ENCODE measurements around the gene SH3TC2. TPM values are rescaled to one million over a fixed set of nuclear protein-coding genes. Genes with fewer than 3 reads are reported as not detected.

SH3TC2 gene
- total RNA-seq, 1 donor from 2014 or later: not detected

DNA sequence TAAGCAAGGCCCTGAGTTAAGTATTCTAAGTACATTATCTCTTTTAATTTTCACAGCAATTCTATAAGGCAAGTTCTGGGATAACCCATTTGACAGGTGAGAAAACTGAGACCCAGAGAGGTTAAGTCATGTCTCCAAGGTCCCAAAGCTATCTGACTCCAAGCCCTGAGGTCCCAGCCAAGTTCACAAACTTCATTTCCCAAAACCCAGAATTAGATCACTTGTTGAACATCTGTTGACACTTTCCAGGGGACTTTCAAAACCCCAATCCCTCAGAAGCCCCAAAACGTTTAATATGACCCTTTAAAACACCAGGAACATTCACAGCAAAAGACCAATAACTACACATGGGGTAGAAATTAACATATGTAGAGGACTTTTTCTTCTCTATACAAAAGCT lies 72.0 kb downstream of the SH3TC2 start:
- intact Hi-C loops (cut with micrococcal nuclease): no loop called here
- no peaks in the 10 kb centered on the region for H3K36me3 Mint-ChIP-seq (ENCODE audit: low read depth)
- TF ChIP-seq, protein P1, sequence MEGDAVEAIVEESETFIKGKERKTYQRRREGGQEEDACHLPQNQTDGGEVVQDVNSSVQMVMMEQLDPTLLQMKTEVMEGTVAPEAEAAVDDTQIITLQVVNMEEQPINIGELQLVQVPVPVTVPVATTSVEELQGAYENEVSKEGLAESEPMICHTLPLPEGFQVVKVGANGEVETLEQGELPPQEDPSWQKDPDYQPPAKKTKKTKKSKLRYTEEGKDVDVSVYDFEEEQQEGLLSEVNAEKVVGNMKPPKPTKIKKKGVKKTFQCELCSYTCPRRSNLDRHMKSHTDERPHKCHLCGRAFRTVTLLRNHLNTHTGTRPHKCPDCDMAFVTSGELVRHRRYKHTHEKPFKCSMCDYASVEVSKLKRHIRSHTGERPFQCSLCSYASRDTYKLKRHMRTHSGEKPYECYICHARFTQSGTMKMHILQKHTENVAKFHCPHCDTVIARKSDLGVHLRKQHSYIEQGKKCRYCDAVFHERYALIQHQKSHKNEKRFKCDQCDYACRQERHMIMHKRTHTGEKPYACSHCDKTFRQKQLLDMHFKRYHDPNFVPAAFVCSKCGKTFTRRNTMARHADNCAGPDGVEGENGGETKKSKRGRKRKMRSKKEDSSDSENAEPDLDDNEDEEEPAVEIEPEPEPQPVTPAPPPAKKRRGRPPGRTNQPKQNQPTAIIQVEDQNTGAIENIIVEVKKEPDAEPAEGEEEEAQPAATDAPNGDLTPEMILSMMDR (IDR thresholded peaks at IDR 0.05): no peak
- no peak overlapping the region for H3K4me3 Mint-ChIP-seq
- ChIA-PET CTCF (interaction anchor here (0.8 to 3.4 kb wide), 3 partner anchors 33 to 259 kb away, joined by 3 to 16 read pairs (median 4); no protein-coding TSS in a partner anchor), POLR2A (interaction anchor here (0.6 kb wide), 1 partner anchor 240 kb away, joined by 3 read pairs; no protein-coding TSS in a partner anchor)
- H3K27ac Mint-ChIP-seq: no peak overlapping the region
- DNase-seq: no peak
- H3K9me3 Mint-ChIP-seq: no peaks in the 10 kb centered on the region
- H3K4me1 Mint-ChIP-seq: no peaks in the 10 kb centered on the region
- peaks cover 20% of the 10 kb centered on the region for H3K27me3 Mint-ChIP-seq
- ATAC-seq (ENCODE audit: low read depth): no peak

DNA sequence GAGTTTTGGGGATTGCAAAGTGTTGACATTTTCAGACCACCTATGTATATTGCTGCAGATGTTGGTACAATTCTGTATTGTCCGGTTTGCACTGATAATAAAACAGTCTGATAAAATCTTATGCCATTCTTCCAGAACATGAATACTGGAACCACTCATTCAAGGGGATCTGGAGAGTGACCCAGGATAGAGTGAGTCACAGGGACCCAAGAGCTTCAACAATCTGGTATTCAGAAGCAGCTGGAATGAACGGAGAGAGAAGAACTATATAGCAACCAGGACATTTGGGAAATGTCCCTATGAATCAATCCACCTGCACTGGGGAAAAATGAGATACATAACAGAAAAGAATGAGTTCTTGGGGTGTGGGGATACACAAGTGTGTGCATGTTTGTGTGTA lies 73.3 kb downstream of the SH3TC2 start:
- POLR2A ChIA-PET: no interaction called here
- intact Hi-C loops (cut with micrococcal nuclease): no loop called here

GRCh38 chr5:148988328-148988727 lies 74.5 kb downstream of the SH3TC2 start:
- ATAC-seq (ENCODE audit: low read depth) (no peak), DNase-seq (no peak)
- no peak overlapping the region for H3K4me3 Mint-ChIP-seq
- intact Hi-C loops (cut with micrococcal nuclease): no loop called here
- POLR2A ChIA-PET: no interaction called here
- H3K27ac Mint-ChIP-seq: no peak overlapping the region
- H3K9me3 Mint-ChIP-seq: peaks cover 7% of the 10 kb centered on the region
- CTCF ChIA-PET: no interaction called here
- H3K36me3 Mint-ChIP-seq (ENCODE audit: low read depth): no peaks in the 10 kb centered on the region
- TF ChIP-seq, protein P1 (IDR thresholded peaks at IDR 0.05): no peak
- H3K27me3 Mint-ChIP-seq: peaks cover 16% of the 10 kb centered on the region
- no peaks in the 10 kb centered on the region for H3K4me1 Mint-ChIP-seq

More for the DNA sequence above, 73.3 kb downstream of the SH3TC2 start:
- no peaks in the 10 kb centered on the region for H3K4me1 Mint-ChIP-seq
- CTCF ChIA-PET: interaction anchor here (1.2 to 3.4 kb wide), 2 partner anchors 32 to 258 kb away, joined by 4 to 16 read pairs; no protein-coding TSS in a partner anchor
- H3K9me3 Mint-ChIP-seq: no peaks in the 10 kb centered on the region
- no peak overlapping the region for H3K4me3 Mint-ChIP-seq
- no peak for DNase-seq
- ATAC-seq (ENCODE audit: low read depth): no peak
- no peaks in the 10 kb centered on the region for H3K36me3 Mint-ChIP-seq (ENCODE audit: low read depth)
- TF ChIP-seq, protein P1 (IDR thresholded peaks at IDR 0.05): no peak
- no peak overlapping the region for H3K27ac Mint-ChIP-seq
- peaks cover 16% of the 10 kb centered on the region for H3K27me3 Mint-ChIP-seq

GRCh38 chr5:148986636-148987035 lies 76.2 kb downstream of the SH3TC2 start:
- DNase-seq (no peak), ATAC-seq (ENCODE audit: low read depth) (no peak)
- ChIA-PET CTCF (no interaction called here), POLR2A (no interaction called here)
- Mint-ChIP-seq H3K27ac (no peak overlapping the region), H3K36me3 (ENCODE audit: low read depth) (no peaks in the 10 kb centered on the region), H3K4me3 (no peak overlapping the region), H3K27me3 (peaks cover 19% of the 10 kb centered on the region), H3K9me3 (peaks cover 7% of the 10 kb centered on the region), H3K4me1 (no peaks in the 10 kb centered on the region)
- intact Hi-C loops (cut with micrococcal nuclease): no loop called here
- TF ChIP-seq, protein P1 (IDR thresholded peaks at IDR 0.05): no peak

DNA sequence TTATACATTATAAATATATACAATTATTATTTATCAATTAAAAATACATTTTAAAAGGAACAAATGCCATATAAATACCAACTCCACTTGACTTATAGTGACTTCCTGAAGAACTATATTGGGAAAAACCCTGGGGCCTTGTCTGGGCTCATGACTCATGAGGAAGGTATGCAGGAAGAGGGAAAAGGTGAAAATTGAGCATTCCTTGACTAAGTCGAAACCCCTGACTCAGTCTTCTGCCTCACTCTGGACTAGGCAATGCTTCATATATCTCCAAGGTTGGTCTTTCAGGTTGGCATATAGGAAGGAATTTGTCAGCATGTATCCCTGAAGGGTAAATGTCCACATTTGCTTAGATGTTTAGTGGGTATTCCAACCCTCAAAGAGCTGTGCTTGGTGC lies 78.5 kb downstream of the SH3TC2 start:
- Mint-ChIP-seq H3K27me3 (peaks cover 16% of the 10 kb centered on the region), H3K4me1 (no peaks in the 10 kb centered on the region), H3K27ac (no peak overlapping the region), H3K4me3 (no peak overlapping the region), H3K9me3 (peaks cover 7% of the 10 kb centered on the region), H3K36me3 (ENCODE audit: low read depth) (no peaks in the 10 kb centered on the region)
- no peak for ATAC-seq (ENCODE audit: low read depth)
- DNase-seq: no peak
- POLR2A ChIA-PET: no interaction called here
- CTCF ChIA-PET: interaction anchor here (1.4 to 2.1 kb wide), 4 partner anchors 27 to 253 kb away, joined by 4 to 6 read pairs (median 6); no protein-coding TSS in a partner anchor
- TF ChIP-seq, protein P1 (IDR thresholded peaks at IDR 0.05): no peak
- intact Hi-C loops (cut with micrococcal nuclease): no loop called here

All from activated B cell treated with CpG ODN at 0.5 μM for 24 hours (primary cell).